GM18909 (cell line): Measurements from ENCODE around the gene RARS2.
"Not testable (repeated sequence)": the region's sequence is repeated elsewhere in the genome, so short reads cannot be mapped to it uniquely, and the experiment has no call there.

Experiments
- ATAC-seq: cut with Tn5 transposase; IDR thresholded peaks from one replicate; pipeline ENCODE4 v1.9.1; 2021; ENCODE audit warnings: mild to moderate bottlenecking; ENCODE audit not compliant: unreplicated experiment, poor library complexity

The RARS2 gene

GRCh38 chr6:87518453-87518852 lies 71.3 kb downstream of the RARS2 start:
- no peak for ATAC-seq

GRCh38 chr6:87514831-87515230 lies 75.0 kb downstream of the RARS2 start:
- no peak for ATAC-seq

GRCh38 chr6:87504441-87504840 lies 85.3 kb downstream of the RARS2 start:
- no peak for ATAC-seq

GRCh38 chr6:87501809-87502572 lies 87.8 kb downstream of the RARS2 start:
- ATAC-seq = no peak

- no peak for ATAC-seq
Observed at GRCh38 chr6:87498048-87498447, 91.7 kb downstream of the RARS2 start.

- ATAC-seq = peak; percentile 84
Observed at GRCh38 chr6:87494761-87495422, 94.9 kb downstream of the RARS2 start.

GRCh38 chr6:87489326-87489725 lies 100.5 kb downstream of the RARS2 start:
- not testable (repeated sequence) for ATAC-seq

GRCh38 chr6:87487555-87487954 lies 102.2 kb downstream of the RARS2 start:
- no peak for ATAC-seq

GRCh38 chr6:87484491-87484890 lies 105.3 kb downstream of the RARS2 start:
- ATAC-seq = no peak

- ATAC-seq = no peak
Observed at GRCh38 chr6:87483929-87484328, 105.9 kb downstream of the RARS2 start.

GRCh38 chr6:87482366-87482765 lies 107.4 kb downstream of the RARS2 start:
- no peak for ATAC-seq

GRCh38 chr6:87481931-87482330 lies 107.9 kb downstream of the RARS2 start:
- ATAC-seq = no peak

GRCh38 chr6:87473419-87473903 lies 116.3 kb downstream of the RARS2 start:
- ATAC-seq = peak; percentile 76

GRCh38 chr6:87472525-87473418 lies 117.0 kb downstream of the RARS2 start, which contains the start of gene SLC35A1:
TSS of gene SLC35A1 (plus strand) at chr6:87472974. CDS start at chr6:87473004, 30 bp downstream.
- peak; percentile 97 for ATAC-seq

- ATAC-seq = no peak
Observed at GRCh38 chr6:87465051-87465450, 124.7 kb downstream of the RARS2 start.
